Panc1 (cell line): Measurements from ENCODE around the gene SNED1. TPM values are rescaled to one million over a fixed set of nuclear protein-coding genes. Genes with fewer than 3 reads are reported as not detected.

Experiments used
- ATAC-seq: fragments of 200-7000 bp; cut with Tn5 transposase; 2 replicates; pipeline ENCODE4 v1.9.1; 2020; ENCODE audit warnings: mild to moderate bottlenecking, moderate library complexity
- BruUV-seq: library from RNA; stranded (reverse); fragments of 400-500 nt; replicated peaks from 2 replicates; lab custom pipeline; 2021; lab: Mats Ljungman, UMichigan
- CTCF ChIA-PET: fragments of 300-600 bp; sonication (Branson Sonifier 250); formaldehyde crosslinking; loops from one replicate; lab custom pipeline; 2022; ENCODE audit warnings: antibody characterized with exemption; lab: Charles Lee
- POLR2A ChIA-PET: fragments of 300-600 bp; sonication (Branson Sonifier 250); formaldehyde crosslinking; loops from one replicate; lab custom pipeline; 2022; ENCODE audit warnings: antibody characterized with exemption; lab: Charles Lee
- DNase-seq: peaks from one replicate; pipeline ENCODE4 v3.0.0-alpha.2; 2010; ENCODE audit warnings: low read depth, low spot score
- H3K27ac ChIP-seq: 2 replicates; pipeline ENCODE4 v1.5.1; 2011; ENCODE audit warnings: mild to moderate bottlenecking, low read length, inconsistent platforms
- H3K27me3 ChIP-seq: fragments of 200-500 bp; sonication (Bioruptor generic); 2 replicates; pipeline ENCODE4 v1.6.0; 2014; ENCODE audit warnings: low read length, inconsistent platforms; ENCODE audit not compliant: control insufficient read depth, insufficient read depth
- H3K36me3 ChIP-seq: fragments of 200-500 bp; sonication (Bioruptor generic); 2 replicates; pipeline ENCODE4 v1.5.1; 2014; ENCODE audit warnings: inconsistent platforms, mild to moderate bottlenecking, low read length, moderate library complexity; ENCODE audit not compliant: control insufficient read depth, insufficient read depth
- H3K4me1 ChIP-seq: 2 replicates; pipeline ENCODE4 v1.5.1; 2011; ENCODE audit warnings: inconsistent platforms, mild to moderate bottlenecking, low read length, moderate library complexity; ENCODE audit not compliant: control insufficient read depth, insufficient read depth
- H3K4me3 ChIP-seq, 2 experiments: 2 replicates each; pipeline ENCODE4 v1.5.1; 2011 to 2012; ENCODE audit warnings: low read depth in 2 of 2, low read length in 2 of 2, mild to moderate bottlenecking in 2 of 2, inconsistent platforms in 1 of 2, moderate library complexity in 1 of 2
- H3K9me3 ChIP-seq: fragments of 200-500 bp; sonication (Bioruptor generic); 2 replicates; pipeline ENCODE4 v1.5.1; 2014; ENCODE audit warnings: low read depth, mild to moderate bottlenecking, inconsistent platforms, low read length, moderate library complexity; ENCODE audit not compliant: control insufficient read depth, insufficient read depth
- POLR2AphosphoS5 ChIP-seq: IDR thresholded peaks from 2 replicates; pipeline ENCODE4 v1.6.1; 2012; ENCODE audit warnings: mild to moderate bottlenecking, low read depth, low read length, moderate library complexity
- REST ChIP-seq, 2 experiments: IDR thresholded peaks; 2 replicates each; pipeline ENCODE4 v1.6.1; 2011 to 2012; ENCODE audit warnings: low read depth in 2 of 2, control low read depth in 1 of 2, low read length in 1 of 2, mild to moderate bottlenecking in 1 of 2, moderate library complexity in 1 of 2; ENCODE audit not compliant: insufficient read depth in 1 of 2
- SIN3A ChIP-seq: IDR thresholded peaks from 2 replicates; pipeline ENCODE4 v1.6.1; 2012; ENCODE audit warnings: low read depth, mild to moderate bottlenecking, low read length, moderate library complexity, borderline replicate concordance; ENCODE audit not compliant: insufficient read depth
- TCF7L2 ChIP-seq: IDR thresholded peaks from 2 replicates; pipeline ENCODE4 v1.6.1; 2011; ENCODE audit warnings: mild to moderate bottlenecking, low read depth, low read length, inconsistent platforms
- in situ Hi-C: cut with HindIII; loops from 2 replicates; pipeline ENCODE4 v1.10.0; 2016; ENCODE audit warnings: low sequenced_read_pairs, low pct_unique_long_range_greater_than_20kb
- intact Hi-C: fragments of 100-400 bp; cut with micrococcal nuclease; formaldehyde crosslinking; loops from one replicate; pipeline ENCODE4 v1.10.0; 2022; ENCODE audit not compliant: unreplicated experiment
- total RNA-seq: library from RNA; stranded (reverse); gene quantifications from one replicate; pipeline ENCODE4 v1.2.1, GENCODE V29; 2021; ENCODE audit not compliant: unreplicated experiment
- TF ChIP-seq, protein P1 (sequence below): fragments of 450-650 bp; IDR thresholded peaks from 2 replicates; pipeline ENCODE4 v1.5.1; 2017; ENCODE audit warnings: mild to moderate bottlenecking

The SNED1 gene
- total RNA-seq, 1 experiment from 2014 or later, result 11.0 TPM

DNA sequence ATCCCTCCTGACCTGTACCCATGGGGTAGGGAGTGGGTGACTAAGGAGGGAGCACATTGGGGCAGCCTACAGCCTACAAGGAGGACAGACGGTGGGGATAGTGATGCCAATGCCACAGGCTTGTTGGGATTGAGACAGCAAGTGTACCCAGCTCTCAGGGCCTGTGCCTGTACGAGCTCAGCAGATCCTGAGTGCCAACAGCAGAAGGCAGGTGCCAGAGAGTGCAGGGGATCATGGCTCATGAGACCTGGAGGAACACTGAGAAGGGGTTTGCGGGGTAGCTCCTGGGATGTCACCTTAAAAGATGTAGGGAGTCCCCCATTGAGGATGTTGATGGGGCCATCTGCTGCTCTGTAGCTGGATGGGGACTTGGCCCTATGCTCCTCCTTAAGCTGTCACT is 10.3 kb upstream of the SNED1 start:
- no peaks in the 10 kb centered on the region for H3K27me3 ChIP-seq
- H3K4me1 ChIP-seq, result peaks cover 23% of the 10 kb centered on the region
- H3K9me3 ChIP-seq, result no peaks in the 10 kb centered on the region
- H3K36me3 ChIP-seq, result no peaks in the 10 kb centered on the region
- H3K27ac ChIP-seq, result no peak overlapping the region
- TF ChIP-seq TCF7L2 (no peak), SIN3A (no peak), REST (IDR thresholded peaks at IDR 0.05; ENCODE audit: insufficient read depth in 1 of 2, low read depth in 2 of 2, low read length in 1 of 2) (no peak), POLR2AphosphoS5 (no peak)
- TF ChIP-seq, protein P1, sequence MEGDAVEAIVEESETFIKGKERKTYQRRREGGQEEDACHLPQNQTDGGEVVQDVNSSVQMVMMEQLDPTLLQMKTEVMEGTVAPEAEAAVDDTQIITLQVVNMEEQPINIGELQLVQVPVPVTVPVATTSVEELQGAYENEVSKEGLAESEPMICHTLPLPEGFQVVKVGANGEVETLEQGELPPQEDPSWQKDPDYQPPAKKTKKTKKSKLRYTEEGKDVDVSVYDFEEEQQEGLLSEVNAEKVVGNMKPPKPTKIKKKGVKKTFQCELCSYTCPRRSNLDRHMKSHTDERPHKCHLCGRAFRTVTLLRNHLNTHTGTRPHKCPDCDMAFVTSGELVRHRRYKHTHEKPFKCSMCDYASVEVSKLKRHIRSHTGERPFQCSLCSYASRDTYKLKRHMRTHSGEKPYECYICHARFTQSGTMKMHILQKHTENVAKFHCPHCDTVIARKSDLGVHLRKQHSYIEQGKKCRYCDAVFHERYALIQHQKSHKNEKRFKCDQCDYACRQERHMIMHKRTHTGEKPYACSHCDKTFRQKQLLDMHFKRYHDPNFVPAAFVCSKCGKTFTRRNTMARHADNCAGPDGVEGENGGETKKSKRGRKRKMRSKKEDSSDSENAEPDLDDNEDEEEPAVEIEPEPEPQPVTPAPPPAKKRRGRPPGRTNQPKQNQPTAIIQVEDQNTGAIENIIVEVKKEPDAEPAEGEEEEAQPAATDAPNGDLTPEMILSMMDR, result no peak
- CTCF ChIA-PET, result no interaction called here
- POLR2A ChIA-PET, result no interaction called here
- no TSS peak for BruUV-seq
- in situ Hi-C loops (no loop called here), intact Hi-C loops (loop anchor here (2.0 kb wide), 1 partner anchor 73 kb away; no protein-coding TSS in a partner anchor)
- DNase-seq, result no peak
- H3K4me3 ChIP-seq, result no peak overlapping the region
- ATAC-seq, result no peak

GRCh38 chr2:240988571-240989271 is 9.7 kb upstream of the SNED1 start:
- CTCF ChIA-PET, result interaction anchor here (0.6 to 0.7 kb wide), 2 partner anchors 69 to 74 kb away, joined by 3 to 4 read pairs; no protein-coding TSS in a partner anchor
- in situ Hi-C loops, result no loop called here
- POLR2A ChIA-PET, result no interaction called here

More at GRCh38 chr2:240988571-240989271, 9.7 kb upstream of the SNED1 start:
- intact Hi-C loops, result loop anchor here (2.0 kb wide), 1 partner anchor 74 kb away; no protein-coding TSS in a partner anchor
- DNase-seq, result no peak
- TF ChIP-seq REST (IDR thresholded peaks at IDR 0.05; ENCODE audit: insufficient read depth in 1 of 2, low read depth in 2 of 2, low read length in 1 of 2), result no peak
- TF ChIP-seq POLR2AphosphoS5, result no peak
- TF ChIP-seq, protein P1, result no peak
- no peak for TF ChIP-seq TCF7L2
- no peak for TF ChIP-seq SIN3A
- H3K27ac ChIP-seq, result no peak overlapping the region
- H3K27me3 ChIP-seq, result no peaks in the 10 kb centered on the region
- no peak for ATAC-seq
- H3K36me3 ChIP-seq, result no peaks in the 10 kb centered on the region
- H3K4me1 ChIP-seq, result peaks cover 22% of the 10 kb centered on the region
- H3K4me3 ChIP-seq, result no peak overlapping the region
- no TSS peak for BruUV-seq
- no peaks in the 10 kb centered on the region for H3K9me3 ChIP-seq
